Jurkat, Clone E6-1 (cell line): ENCODE measurements around the gene TADA3.

ENCODE experiments used
- DNase-seq: peaks from one replicate; pipeline ENCODE4 v3.0.0-alpha.2; 2011; ENCODE audit warnings: low read depth, low spot score
- H3K4me3 ChIP-seq: 2 replicates; pipeline ENCODE4 v1.5.1; 2011; ENCODE audit warnings: mild to moderate bottlenecking, low read length, control low read depth, moderate library complexity

Gene TADA3

GRCh38 chr3:9743548-9743947 lies 48.7 kb downstream of the TADA3 start:
- H3K4me3 ChIP-seq: no peak overlapping the region
- no peak for DNase-seq

GRCh38 chr3:9742560-9742959 lies 49.7 kb downstream of the TADA3 start:
- DNase-seq: no peak
- H3K4me3 ChIP-seq: no peak overlapping the region

GRCh38 chr3:9739181-9739580 lies 53.1 kb downstream of the TADA3 start:
- no peak for DNase-seq
- H3K4me3 ChIP-seq: no peak overlapping the region

- no peak overlapping the region for H3K4me3 ChIP-seq
- DNase-seq: no peak
Observed at GRCh38 chr3:9736831-9737230, 55.4 kb downstream of the TADA3 start.

- DNase-seq: no peak
- H3K4me3 ChIP-seq: peak overlapping the region; percentile 88
Observed at GRCh38 chr3:9732740-9733115, 59.5 kb downstream of the TADA3 start.

GRCh38 chr3:9732080-9732739 lies 60.1 kb downstream of the TADA3 start:
- DNase-seq: no peak

GRCh38 chr3:9731206-9732079 lies 60.8 kb downstream of the TADA3 start, which contains the start of gene BRPF1:
Gene BRPF1 (plus strand): TSS chr3:9731735. CDS start chr3:9734141, 2,406 bp downstream.
- DNase-seq: peak; percentile 97
- H3K4me3 ChIP-seq: peak within 1 kb of the TSS; percentile 88

More at GRCh38 chr3:9732080-9732739, 60.1 kb downstream of the TADA3 start:
- peak overlapping the region; percentile 88 for H3K4me3 ChIP-seq

GRCh38 chr3:9730657-9731205 lies 61.5 kb downstream of the TADA3 start:
- DNase-seq: no peak
- peak overlapping the region; percentile 70 for H3K4me3 ChIP-seq
